Upper lobe of right lung (tissue), 1 donor: Measurements from ENCODE around the gene DCAF4L1. TPM values are rescaled to one million over a fixed set of nuclear protein-coding genes. Genes with fewer than 3 reads are reported as not detected.

Experiments
- ATAC-seq: fragments of 200-7000 bp; cut with Tn5 transposase; one replicate; pipeline ENCODE4 v1.9.1; 2020; ENCODE audit warnings: mild to moderate bottlenecking, moderate library complexity
- DNase-seq: peaks from one replicate; pipeline ENCODE4 v3.0.0-alpha.2; 2020
- H3K27ac ChIP-seq: fragments of 200-600 bp; one replicate; pipeline ENCODE4 v1.8.0; 2022
- H3K27me3 ChIP-seq: fragments of 200-600 bp; one replicate; pipeline ENCODE4 v1.8.0; 2022; ENCODE audit warnings: mild to moderate bottlenecking
- H3K36me3 ChIP-seq: fragments of 200-600 bp; one replicate; pipeline ENCODE4 v1.8.0; 2022
- H3K4me1 ChIP-seq: fragments of 200-600 bp; one replicate; pipeline ENCODE4 v1.8.0; 2022
- H3K4me3 ChIP-seq: fragments of 200-600 bp; one replicate; pipeline ENCODE4 v1.8.0; 2022; ENCODE audit warnings: mild to moderate bottlenecking
- H3K9me3 ChIP-seq: fragments of 200-600 bp; one replicate; pipeline ENCODE4 v1.8.0; 2022
- CTCF ChIP-seq: fragments of 200-600 bp; IDR thresholded peaks from one replicate; pipeline ENCODE4 v1.8.0; 2022; ENCODE audit warnings: antibody characterized with exemption
- intact Hi-C: fragments of 100-400 bp; cut with DNase I; formaldehyde crosslinking; loops from one replicate; pipeline ENCODE4 v1.11.0; 2022
- total RNA-seq: library from RNA; stranded (reverse); fragmentation: NEBNext Ultra II Directional; extraction: Animal tissue kit (Norgen Biotek cat#: 25700); gene quantifications from one replicate; pipeline ENCODE4 v1.2.1, GENCODE V29; 2021
- donor health status: DM: no; HTN: yes; CAD: no; lungs with severe emphysema.

DCAF4L1 gene
- total RNA-seq, 1 donor from 2014 or later: 0.38 TPM

- Histone ChIP-seq H3K27ac (no peak overlapping the region), H3K4me1 (no peaks in the 10 kb centered on the region), H3K36me3 (peaks cover 38% of the 10 kb centered on the region), H3K27me3 (no peaks in the 10 kb centered on the region), H3K9me3 (no peaks in the 10 kb centered on the region), H3K4me3 (no peak overlapping the region)
- no peak for ATAC-seq
- intact Hi-C loops: no loop called here
- no peak for DNase-seq
- peak; percentile 35 for TF ChIP-seq CTCF
These were observed 23.9 kb upstream of the DCAF4L1 start for GRCh38 chr4:41957634-41958033.

GRCh38 chr4:41963105-41963504 lies 18.5 kb upstream of the DCAF4L1 start:
- TF ChIP-seq CTCF: peak; percentile 41
- ATAC-seq (no peak), DNase-seq (no peak)
- intact Hi-C loops: no loop called here
- H3K4me3 ChIP-seq: no peak overlapping the region
- H3K27me3 ChIP-seq: no peaks in the 10 kb centered on the region
- no peaks in the 10 kb centered on the region for H3K4me1 ChIP-seq
- no peak overlapping the region for H3K27ac ChIP-seq
- no peaks in the 10 kb centered on the region for H3K9me3 ChIP-seq
- H3K36me3 ChIP-seq: peaks cover 5% of the 10 kb centered on the region

- H3K4me1 ChIP-seq: no peaks in the 10 kb centered on the region
- H3K27ac ChIP-seq: no peak overlapping the region
- no peak overlapping the region for H3K4me3 ChIP-seq
- ATAC-seq (no peak), DNase-seq (no peak)
- peaks cover 5% of the 10 kb centered on the region for H3K36me3 ChIP-seq
- no peak for TF ChIP-seq CTCF
- H3K27me3 ChIP-seq: no peaks in the 10 kb centered on the region
- no peaks in the 10 kb centered on the region for H3K9me3 ChIP-seq
- intact Hi-C loops: no loop called here
These were observed 17.2 kb upstream of the DCAF4L1 start for GRCh38 chr4:41964401-41964800.

- intact Hi-C loops: no loop called here
- Histone ChIP-seq H3K27me3 (no peaks in the 10 kb centered on the region), H3K36me3 (no peaks in the 10 kb centered on the region), H3K4me1 (no peaks in the 10 kb centered on the region), H3K4me3 (no peak overlapping the region), H3K27ac (no peak overlapping the region), H3K9me3 (no peaks in the 10 kb centered on the region)
- no peak for TF ChIP-seq CTCF
- DNase-seq (no peak), ATAC-seq (no peak)
These were observed 14.2 kb upstream of the DCAF4L1 start for GRCh38 chr4:41967392-41967791.

- DNase-seq: no peak
- intact Hi-C loops: no loop called here
- Histone ChIP-seq H3K36me3 (no peaks in the 10 kb centered on the region), H3K27me3 (no peaks in the 10 kb centered on the region), H3K27ac (no peak overlapping the region), H3K4me3 (no peak overlapping the region), H3K9me3 (no peaks in the 10 kb centered on the region), H3K4me1 (no peaks in the 10 kb centered on the region)
- no peak for ATAC-seq
- no peak for TF ChIP-seq CTCF
These were observed 11.9 kb upstream of the DCAF4L1 start for GRCh38 chr4:41969671-41970070.

- intact Hi-C loops: no loop called here
- Histone ChIP-seq H3K36me3 (no peaks in the 10 kb centered on the region), H3K9me3 (no peaks in the 10 kb centered on the region), H3K4me1 (no peaks in the 10 kb centered on the region), H3K27ac (no peak overlapping the region), H3K4me3 (no peak overlapping the region), H3K27me3 (no peaks in the 10 kb centered on the region)
- ATAC-seq (no peak), DNase-seq (no peak)
- TF ChIP-seq CTCF: no peak
These were observed 6.2 kb upstream of the DCAF4L1 start for GRCh38 chr4:41975341-41975740.
